GM12878 (cell line): ENCODE measurements around the gene KLK6.

Experiments
- BHLHE40 ChIP-seq, 2 experiments: fragments of 450-650 bp in 1 of 2; IDR thresholded peaks; 2 replicates each; pipeline ENCODE4 v1.6.1; 2011 to 2017; ENCODE audit warnings: low read depth in 2 of 2, borderline replicate concordance in 1 of 2, improper control_type of control experiment in 1 of 2, low read length in 1 of 2, mild to moderate bottlenecking in 1 of 2
- CREB1 ChIP-seq: IDR thresholded peaks from 2 replicates; pipeline ENCODE4 v1.6.1; 2012; ENCODE audit warnings: low read depth, mild to moderate bottlenecking, inconsistent platforms
- CTCF ChIP-seq, 3 experiments: IDR thresholded peaks in 2 of 3; conservative IDR thresholded peaks in 1 of 3; 2 replicates each; pipeline ENCODE4 v1.5.1; 2011; ENCODE audit warnings: low read depth in 3 of 3, low read length in 3 of 3, mild to moderate bottlenecking in 3 of 3, control low read depth in 2 of 3, moderate library complexity in 2 of 3, inconsistent platforms in 1 of 3, mixed read lengths in 1 of 3; ENCODE audit not compliant: control insufficient read depth in 2 of 3, insufficient read depth in 1 of 3; ENCODE audit errors: extremely low read depth in 1 of 3
- EP300 ChIP-seq, 2 experiments: fragments of 150-350 bp in 1 of 2; IDR thresholded peaks; 2 replicates each; pipeline ENCODE4 v1.6.1; 2011 to 2012; ENCODE audit warnings: low read depth in 2 of 2, low read length in 2 of 2, borderline replicate concordance in 1 of 2, improper control_type of control experiment in 1 of 2, inconsistent platforms in 1 of 2; ENCODE audit not compliant: control insufficient read depth in 1 of 2
- MXI1 ChIP-seq: fragments of 150-350 bp; IDR thresholded peaks from 2 replicates; pipeline ENCODE4 v1.6.1; 2011; ENCODE audit warnings: low read depth, mild to moderate bottlenecking, inconsistent platforms, low read length, improper control_type of control experiment
- NBN ChIP-seq: fragments of 450-650 bp; IDR thresholded peaks from 2 replicates; pipeline ENCODE4 v1.6.1; 2016
- POLR2A ChIP-seq: IDR thresholded peaks from 2 replicates; pipeline ENCODE4 v1.6.1; 2011; ENCODE audit warnings: low read depth, mild to moderate bottlenecking, low read length
- RAD21 ChIP-seq: IDR thresholded peaks from 2 replicates; pipeline ENCODE4 v1.6.1; 2011; ENCODE audit warnings: mild to moderate bottlenecking, low read depth, low read length, moderate library complexity; ENCODE audit not compliant: insufficient read depth
- STAT1 ChIP-seq: fragments of 450-650 bp; conservative IDR thresholded peaks from 2 replicates; pipeline ENCODE4 v1.6.1; 2014; ENCODE audit warnings: antibody characterized with exemption, mild to moderate bottlenecking
- TF ChIP-seq, protein P1 (sequence below): IDR thresholded peaks from 2 replicates; pipeline ENCODE4 v1.6.1; 2012; ENCODE audit warnings: low read depth, low read length, improper control_type of control experiment
- TF ChIP-seq, protein P2 (sequence below): fragments of 450-650 bp; formaldehyde crosslinking; IDR thresholded peaks from 2 replicates; pipeline ENCODE4 v1.5.0; 2022; ENCODE audit warnings: mild to moderate bottlenecking, missing genetic modification characterization
- TF ChIP-seq, protein P3 (sequence below): IDR thresholded peaks from 2 replicates; pipeline ENCODE4 v1.6.1; 2011; ENCODE audit warnings: low read depth, low read length, improper control_type of control experiment, borderline replicate concordance
- TF ChIP-seq, protein P4 (sequence below): IDR thresholded peaks from 2 replicates; pipeline ENCODE4 v1.6.1; 2012; ENCODE audit warnings: low read length, inconsistent platforms

DNA sequence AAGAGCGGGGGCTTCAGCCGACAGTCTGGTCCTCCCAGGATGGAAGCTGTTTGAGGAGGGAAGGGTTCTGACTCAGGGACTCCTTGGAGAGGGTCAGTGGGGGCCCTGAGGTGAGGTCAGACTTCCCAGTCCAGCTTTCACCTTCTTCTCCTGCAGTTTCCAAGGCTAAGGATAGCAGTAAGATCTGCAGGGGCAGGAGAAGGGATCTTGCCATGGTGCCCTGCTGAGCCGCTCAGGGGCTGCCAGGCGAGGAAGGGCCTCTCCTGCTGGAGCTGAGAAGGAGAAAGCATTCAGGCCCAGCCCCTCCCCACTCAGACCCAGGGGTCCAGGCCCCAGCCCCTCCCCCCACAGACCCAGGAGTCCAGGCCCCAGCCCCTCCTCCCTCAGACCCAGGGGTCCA is 12.8 kb upstream of the KLK6 start:
- TF ChIP-seq POLR2A = no peak
- TF ChIP-seq, protein P1, sequence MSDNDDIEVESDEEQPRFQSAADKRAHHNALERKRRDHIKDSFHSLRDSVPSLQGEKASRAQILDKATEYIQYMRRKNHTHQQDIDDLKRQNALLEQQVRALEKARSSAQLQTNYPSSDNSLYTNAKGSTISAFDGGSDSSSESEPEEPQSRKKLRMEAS = no peak
- no peak for TF ChIP-seq CREB1
- no peak for TF ChIP-seq RAD21
- no peak for TF ChIP-seq CTCF (IDR thresholded peaks at IDR 0.05 in 2 of 3, conservative IDR thresholded peaks at IDR 0.05 in 1 of 3; ENCODE audit: control insufficient read depth in 2 of 3, extremely low read depth in 1 of 3, insufficient read depth in 1 of 3, low read depth in 3 of 3, low read length in 3 of 3)
- TF ChIP-seq, protein P2, sequence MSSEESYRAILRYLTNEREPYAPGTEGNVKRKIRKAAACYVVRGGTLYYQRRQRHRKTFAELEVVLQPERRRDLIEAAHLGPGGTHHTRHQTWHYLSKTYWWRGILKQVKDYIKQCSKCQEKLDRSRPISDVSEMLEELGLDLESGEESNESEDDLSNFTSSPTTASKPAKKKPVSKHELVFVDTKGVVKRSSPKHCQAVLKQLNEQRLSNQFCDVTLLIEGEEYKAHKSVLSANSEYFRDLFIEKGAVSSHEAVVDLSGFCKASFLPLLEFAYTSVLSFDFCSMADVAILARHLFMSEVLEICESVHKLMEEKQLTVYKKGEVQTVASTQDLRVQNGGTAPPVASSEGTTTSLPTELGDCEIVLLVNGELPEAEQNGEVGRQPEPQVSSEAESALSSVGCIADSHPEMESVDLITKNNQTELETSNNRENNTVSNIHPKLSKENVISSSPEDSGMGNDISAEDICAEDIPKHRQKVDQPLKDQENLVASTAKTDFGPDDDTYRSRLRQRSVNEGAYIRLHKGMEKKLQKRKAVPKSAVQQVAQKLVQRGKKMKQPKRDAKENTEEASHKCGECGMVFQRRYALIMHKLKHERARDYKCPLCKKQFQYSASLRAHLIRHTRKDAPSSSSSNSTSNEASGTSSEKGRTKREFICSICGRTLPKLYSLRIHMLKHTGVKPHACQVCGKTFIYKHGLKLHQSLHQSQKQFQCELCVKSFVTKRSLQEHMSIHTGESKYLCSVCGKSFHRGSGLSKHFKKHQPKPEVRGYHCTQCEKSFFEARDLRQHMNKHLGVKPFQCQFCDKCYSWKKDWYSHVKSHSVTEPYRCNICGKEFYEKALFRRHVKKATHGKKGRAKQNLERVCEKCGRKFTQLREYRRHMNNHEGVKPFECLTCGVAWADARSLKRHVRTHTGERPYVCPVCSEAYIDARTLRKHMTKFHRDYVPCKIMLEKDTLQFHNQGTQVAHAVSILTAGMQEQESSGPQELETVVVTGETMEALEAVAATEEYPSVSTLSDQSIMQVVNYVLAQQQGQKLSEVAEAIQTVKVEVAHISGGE (CRISPR knock-in tag) = no peak
- TF ChIP-seq EP300 (IDR thresholded peaks at IDR 0.05; ENCODE audit: borderline replicate concordance in 1 of 2, control insufficient read depth in 1 of 2, low read depth in 2 of 2, low read length in 2 of 2) = no peak
- TF ChIP-seq MXI1 = no peak
- no peak for TF ChIP-seq BHLHE40 (IDR thresholded peaks at IDR 0.05; ENCODE audit: borderline replicate concordance in 1 of 2, low read depth in 2 of 2, low read length in 1 of 2)
- no peak for TF ChIP-seq NBN
- no peak for TF ChIP-seq STAT1
- TF ChIP-seq, protein P3, sequence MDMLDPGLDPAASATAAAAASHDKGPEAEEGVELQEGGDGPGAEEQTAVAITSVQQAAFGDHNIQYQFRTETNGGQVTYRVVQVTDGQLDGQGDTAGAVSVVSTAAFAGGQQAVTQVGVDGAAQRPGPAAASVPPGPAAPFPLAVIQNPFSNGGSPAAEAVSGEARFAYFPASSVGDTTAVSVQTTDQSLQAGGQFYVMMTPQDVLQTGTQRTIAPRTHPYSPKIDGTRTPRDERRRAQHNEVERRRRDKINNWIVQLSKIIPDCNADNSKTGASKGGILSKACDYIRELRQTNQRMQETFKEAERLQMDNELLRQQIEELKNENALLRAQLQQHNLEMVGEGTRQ = no peak
- TF ChIP-seq, protein P4, sequence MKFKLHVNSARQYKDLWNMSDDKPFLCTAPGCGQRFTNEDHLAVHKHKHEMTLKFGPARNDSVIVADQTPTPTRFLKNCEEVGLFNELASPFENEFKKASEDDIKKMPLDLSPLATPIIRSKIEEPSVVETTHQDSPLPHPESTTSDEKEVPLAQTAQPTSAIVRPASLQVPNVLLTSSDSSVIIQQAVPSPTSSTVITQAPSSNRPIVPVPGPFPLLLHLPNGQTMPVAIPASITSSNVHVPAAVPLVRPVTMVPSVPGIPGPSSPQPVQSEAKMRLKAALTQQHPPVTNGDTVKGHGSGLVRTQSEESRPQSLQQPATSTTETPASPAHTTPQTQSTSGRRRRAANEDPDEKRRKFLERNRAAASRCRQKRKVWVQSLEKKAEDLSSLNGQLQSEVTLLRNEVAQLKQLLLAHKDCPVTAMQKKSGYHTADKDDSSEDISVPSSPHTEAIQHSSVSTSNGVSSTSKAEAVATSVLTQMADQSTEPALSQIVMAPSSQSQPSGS = no peak
